Measurements from ENCODE around the gene PLPPR4.
"Not testable (repeated sequence)": the region's sequence is repeated elsewhere in the genome, so short reads cannot be mapped to it uniquely, and the experiment has no call there.

Gene PLPPR4

DNA sequence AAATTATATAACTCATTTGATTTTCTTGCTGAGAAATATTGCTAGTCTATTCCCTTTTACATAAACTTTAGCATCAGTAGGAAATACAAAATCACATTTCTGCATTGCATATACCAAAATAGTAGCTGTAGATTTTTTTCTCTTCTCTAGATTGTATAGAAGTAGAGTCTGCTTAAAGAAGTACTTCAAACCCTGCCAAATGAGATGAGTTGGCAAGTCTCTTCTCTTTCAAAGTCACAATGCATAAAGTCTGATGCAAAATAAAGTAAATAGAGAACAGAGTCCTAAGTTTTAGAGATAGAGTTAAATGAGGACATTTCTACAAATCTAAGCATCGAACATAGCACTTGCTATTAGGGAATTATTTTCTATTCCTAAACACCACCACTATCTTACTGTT lies 6.4 kb downstream of the PLPPR4 start:
- ATAC-seq, result no peak

DNA sequence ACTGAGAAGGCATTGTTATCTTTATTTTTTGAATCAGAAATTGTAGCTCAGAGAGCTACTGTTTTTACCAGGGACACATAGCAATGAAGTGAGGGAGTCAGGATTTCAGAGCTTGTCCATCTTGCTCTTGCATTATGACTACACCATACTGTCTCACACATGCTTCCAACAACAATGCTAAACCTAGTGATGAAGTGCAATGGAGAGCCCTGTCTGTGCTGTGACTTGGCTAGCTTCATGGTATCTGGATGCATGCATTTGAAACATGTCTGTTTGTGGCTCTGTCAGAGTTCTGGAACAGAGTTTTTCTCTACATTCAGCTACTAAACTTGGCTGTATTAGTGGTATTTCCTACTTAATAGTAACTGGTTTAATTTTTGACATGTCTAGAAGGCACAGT lies 7.0 kb downstream of the PLPPR4 start:
- ATAC-seq, result no peak

DNA sequence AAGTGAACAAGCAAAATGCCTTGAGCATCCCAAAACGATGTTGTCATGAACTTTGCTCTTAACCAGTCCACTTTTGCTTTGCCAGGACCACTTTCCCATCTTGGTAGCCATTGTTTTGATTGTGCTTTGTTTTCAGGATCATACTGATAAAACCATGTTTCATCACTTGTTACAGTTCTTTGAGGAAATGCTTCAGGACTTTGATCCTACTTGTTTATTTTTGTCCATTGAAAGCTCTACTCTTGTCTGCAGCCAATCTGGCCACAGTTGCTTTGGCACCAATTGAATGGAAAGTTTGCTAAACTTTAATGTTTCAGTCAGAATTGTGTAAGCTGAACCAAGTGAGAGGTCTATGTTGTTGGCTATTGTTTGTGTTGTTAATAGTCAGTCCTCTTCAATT lies 12.8 kb downstream of the PLPPR4 start:
- no peak for ATAC-seq

DNA sequence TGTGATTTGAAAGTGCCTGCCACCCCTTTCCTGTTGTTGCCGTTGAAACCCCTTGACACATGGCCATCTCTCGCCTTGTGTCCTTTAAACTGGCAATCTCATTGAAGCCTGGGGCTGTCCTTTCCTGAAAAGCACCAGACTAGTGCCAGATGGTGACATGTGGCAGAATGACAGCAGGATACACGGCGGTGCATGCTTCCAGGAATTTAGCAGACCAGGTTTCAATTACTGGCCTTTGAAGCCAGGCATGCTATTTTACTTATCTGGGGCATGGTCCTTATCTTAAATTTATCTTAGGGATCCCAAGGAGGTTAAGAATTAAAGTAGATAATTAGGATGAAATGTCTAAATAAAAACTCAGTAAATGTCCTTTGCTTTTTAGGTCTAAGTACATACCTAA lies 15.2 kb downstream of the PLPPR4 start:
- ATAC-seq, result no peak

DNA sequence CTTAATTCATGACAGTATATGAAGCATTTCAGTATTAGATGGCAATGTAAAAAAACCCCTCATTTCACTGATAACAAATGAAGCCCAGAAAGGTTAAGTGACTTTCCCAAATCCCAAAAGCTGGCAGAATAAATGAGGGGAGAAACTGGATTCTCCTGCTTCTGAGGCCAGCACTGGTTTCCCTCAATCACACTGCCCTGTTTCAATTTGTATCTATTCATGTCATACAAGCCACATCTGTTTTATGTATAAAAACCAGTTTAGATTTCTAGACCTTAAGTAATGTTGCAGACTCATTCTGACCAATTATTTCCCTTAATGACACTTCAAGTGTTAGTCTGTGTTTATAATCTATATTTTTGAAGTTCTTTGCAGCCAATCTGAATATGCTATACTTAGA lies 16.8 kb downstream of the PLPPR4 start:
- ATAC-seq, result no peak

DNA sequence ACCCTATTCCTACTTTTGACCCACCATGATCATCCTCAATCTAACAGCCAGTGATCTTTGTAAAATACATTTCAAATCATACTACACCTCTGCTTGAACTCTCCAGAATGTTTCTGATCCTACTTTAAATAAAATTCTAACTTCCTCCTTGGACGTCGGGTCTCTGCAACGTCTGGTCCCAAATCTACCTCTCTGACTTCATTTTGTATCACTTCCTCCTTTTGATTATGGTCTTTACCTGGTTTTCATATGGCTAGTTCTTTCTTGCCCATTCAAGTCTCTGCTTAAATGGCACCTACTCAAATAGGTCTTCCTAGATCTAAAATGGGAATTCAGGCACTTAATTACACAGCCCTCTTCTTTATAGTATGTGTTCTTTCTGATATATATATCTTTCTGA lies 18.2 kb downstream of the PLPPR4 start:
- no peak for ATAC-seq

DNA sequence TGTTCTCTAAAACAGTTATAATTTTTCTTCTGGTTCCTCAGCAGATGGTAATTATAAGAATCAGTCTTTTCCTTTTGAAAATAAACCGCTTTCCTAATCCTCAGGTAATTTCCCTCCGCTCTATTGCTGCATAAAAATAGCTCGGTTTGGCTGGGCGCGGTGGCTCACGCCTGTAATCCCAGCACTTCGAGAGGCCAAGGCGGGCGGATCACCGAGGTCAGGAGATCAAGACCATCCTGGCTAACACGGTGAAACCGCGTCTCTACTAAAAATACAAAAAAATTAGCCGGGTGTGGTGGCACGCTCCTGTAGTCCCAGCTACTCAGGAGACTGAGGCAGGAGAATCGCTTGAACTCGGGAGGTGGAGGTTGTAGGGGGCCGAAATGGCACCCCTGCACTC lies 19.2 kb downstream of the PLPPR4 start:
- not testable (repeated sequence) for ATAC-seq

DNA sequence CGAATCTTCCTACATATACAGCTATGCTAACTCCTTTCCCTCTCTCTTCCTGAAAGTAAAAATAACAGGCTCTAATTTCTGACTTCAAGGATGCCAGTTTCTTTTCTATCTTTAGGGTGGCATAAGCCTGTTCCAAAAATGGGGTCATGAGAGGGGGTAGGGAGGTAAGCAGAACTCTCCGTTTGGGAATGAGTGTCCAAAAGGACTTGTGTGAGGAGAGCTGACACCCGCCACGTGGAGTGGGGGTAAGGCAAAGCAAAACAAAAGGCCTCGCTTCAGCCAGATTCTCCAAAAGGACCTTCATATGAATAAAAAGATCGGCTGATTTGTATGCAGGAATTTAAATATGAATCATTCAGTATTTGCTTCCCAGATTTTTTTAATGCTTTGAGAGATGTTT lies 28.6 kb downstream of the PLPPR4 start:
- no peak for ATAC-seq

DNA sequence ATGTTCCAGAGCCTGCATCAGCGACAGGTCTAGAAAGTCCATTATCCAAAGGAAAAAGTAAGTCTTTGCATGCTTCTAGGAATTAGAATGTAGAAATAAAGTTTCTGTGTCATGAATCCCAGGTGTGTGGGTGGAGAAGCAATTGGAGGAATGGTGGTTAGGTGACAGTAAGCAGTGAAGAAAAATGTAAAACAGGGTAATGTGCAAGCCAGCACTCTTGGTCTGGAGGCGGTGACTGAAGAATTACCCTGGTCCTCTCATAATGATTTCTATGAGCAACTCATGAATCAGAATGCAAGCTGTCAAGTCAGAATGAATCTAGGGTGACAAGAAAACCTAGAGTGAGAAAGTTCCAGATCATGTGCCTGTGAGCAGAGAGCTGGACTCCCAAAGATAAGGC lies 33.6 kb downstream of the PLPPR4 start:
- ATAC-seq, result no peak

DNA sequence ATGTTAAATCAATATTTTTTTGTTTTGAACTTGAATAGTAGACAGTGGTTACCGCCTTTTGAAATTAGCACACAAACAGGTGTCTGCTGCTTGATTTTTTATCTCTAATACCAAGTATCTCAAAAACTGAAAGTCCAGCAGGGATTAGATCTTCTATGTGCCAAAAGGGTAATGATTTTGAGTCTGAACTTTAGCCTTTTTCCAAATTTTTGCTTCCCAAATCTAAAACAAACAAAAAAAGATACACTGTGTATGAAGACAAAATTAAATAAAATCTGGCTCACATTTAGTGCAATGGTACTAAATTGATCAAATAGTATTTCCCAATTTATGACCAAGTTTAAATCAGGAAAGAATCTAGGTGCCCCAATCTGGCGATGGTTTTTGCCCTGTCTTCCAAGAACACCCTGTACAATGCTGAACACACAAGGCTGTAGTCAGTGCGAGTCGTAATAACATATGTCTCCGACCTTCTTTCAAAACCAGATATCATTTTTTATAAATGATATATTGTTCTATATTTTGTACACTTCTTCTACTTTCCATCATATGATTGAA lies 40.5 kb downstream of the PLPPR4 start:
- ATAC-seq, result no peak

DNA sequence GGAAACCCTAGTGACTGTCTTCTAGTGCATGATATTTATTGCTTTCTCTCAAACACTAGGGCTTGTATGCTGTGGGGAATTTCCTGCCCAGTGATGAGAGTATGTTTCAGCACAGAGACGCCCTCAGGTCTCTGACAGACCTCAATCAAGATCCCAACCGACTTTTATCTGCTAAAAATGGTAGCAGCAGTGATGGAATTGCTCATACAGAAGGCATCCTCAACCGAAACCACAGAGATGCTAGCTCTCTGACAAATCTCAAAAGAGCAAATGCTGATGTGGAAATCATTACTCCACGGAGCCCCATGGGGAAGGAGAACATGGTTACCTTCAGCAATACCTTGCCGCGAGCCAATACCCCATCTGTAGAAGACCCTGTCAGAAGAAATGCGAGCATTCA lies 41.3 kb downstream of the PLPPR4 start:
- ATAC-seq, result no peak

DNA sequence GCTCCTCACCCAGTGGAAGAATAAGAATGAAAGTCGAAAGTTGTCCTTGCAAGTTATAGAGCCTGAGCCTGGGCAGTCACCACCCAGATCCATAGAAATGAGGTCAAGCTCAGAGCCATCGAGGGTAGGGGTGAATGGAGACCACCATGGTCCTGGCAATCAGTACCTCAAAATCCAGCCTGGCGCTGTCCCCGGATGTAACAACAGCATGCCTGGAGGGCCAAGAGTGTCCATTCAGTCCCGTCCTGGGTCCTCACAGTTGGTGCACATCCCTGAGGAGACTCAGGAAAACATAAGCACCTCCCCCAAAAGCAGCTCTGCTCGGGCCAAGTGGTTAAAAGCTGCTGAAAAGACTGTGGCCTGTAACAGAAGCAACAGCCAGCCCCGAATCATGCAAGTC lies 41.8 kb downstream of the PLPPR4 start:
- no peak for ATAC-seq

DNA sequence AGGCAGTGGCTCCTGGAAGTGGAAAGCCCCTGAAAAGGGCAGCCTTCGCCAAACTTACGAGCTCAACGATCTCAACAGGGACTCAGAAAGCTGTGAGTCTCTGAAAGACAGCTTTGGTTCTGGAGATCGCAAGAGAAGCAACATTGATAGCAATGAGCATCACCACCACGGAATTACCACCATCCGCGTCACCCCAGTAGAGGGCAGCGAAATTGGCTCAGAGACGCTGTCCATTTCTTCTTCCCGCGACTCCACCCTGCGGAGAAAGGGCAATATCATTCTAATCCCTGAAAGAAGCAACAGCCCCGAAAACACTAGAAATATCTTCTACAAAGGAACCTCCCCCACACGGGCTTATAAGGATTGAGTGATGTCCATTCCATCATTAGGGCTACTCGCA lies 42.4 kb downstream of the PLPPR4 start:
- ATAC-seq, result no peak

DNA sequence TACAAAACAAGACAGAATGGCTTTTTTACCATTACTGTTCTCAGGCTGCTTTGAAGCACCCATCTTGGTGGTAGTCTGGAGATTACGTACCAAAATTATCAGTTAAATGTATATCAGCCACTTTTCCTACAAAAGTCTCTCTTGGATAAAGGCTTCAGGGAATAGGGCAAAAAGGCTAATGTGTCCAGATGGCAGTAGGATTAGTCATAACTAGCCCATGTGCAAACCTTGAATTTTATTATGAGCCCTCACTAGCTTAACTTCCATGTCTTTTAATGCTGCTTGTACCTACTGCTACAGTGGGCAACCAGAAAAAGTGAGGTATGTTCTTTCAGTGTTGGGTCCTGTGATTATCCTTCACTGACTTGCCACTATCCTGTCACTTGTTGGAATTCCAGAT lies 51.0 kb downstream of the PLPPR4 start:
- no peak for ATAC-seq

DNA sequence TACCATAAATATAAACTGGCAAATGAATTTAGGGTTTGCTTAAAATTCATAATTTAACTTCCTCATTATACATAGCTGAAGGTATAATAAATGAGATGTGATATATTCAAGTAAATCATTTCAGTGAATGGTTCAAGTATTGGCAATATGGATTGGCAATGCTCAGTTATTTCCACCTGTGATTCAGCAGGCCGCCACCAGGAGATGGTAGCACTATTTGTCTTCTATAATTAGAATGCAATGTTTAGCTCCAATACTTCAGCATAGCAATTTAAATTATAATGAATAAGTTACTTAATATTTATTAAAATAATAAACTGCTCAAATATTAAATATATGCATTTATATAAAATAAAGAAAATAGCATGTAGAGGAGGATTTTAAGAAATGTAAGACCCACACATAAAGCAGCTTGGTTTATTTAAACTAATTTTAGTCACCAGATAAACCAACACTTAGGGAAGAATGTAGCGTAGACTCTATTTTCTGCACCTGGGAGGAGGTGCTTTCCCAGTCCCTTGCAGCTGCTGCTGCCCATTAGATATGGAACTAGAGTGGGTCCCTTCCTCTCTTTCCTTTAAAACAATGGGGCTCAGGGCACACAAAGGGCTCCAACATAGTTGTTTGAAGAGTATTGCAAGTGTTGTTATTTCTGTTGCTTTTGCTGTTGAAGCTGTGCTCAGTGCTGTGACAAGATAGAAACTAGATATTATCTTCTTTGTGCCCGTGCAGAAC lies 62.1 kb downstream of the PLPPR4 start:
- ATAC-seq, result no peak

DNA sequence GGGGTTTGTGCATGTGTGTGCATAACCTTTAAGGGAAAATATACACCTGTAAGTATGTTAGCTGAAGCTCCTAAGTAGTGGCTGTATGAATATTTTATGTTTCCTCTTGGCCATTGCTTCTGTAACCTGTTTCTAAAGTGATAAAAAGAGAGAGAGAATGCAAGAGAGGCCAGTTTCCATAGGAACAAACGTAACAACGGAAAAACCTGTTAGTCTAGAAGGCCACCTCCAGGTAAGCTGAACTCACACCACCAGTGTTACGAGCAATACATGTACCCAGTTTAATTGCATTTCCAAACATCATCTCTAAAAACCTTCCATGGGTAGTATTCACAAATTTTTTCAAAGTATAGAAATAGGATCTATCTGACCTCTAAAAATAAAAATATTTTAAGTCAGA lies 63.1 kb downstream of the PLPPR4 start:
- ATAC-seq, result no peak

DNA sequence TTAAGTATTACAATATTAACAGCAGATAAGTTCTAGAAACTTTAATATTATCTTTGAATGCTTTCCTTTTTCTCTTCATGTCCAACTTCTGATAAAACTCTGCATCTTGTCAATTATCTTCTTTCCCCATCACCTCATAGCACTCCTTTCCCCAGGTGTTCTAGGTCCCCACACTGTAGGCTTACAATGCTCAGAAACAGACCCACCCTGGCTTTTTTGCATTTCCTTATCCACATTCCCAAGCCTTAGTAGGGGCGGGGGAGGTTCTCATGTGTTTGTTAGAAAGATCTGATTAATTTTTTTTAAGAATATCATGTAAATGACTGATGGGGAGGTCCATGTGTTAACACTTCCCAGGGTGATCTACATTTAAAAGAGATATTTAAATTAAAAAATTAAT lies 63.9 kb downstream of the PLPPR4 start:
- no peak for ATAC-seq

DNA sequence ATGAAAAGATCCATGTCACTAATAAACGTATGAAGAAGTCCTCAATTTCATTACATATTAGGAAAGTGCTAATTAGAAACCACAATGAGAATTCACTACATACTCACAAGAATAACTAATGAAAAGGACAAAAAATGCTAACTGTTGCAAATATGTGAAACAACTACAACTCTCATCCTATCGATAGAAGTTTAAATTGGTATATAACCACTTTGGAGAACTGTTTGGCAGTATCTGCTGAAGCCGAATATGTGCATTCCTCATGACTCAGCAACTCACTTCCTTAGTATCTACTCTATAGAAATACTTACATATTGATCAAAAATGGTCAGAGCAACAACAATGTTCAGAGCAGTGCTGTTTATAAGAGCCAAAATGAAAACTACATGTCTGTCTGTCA lies 66.8 kb downstream of the PLPPR4 start:
- ATAC-seq, result no peak

DNA sequence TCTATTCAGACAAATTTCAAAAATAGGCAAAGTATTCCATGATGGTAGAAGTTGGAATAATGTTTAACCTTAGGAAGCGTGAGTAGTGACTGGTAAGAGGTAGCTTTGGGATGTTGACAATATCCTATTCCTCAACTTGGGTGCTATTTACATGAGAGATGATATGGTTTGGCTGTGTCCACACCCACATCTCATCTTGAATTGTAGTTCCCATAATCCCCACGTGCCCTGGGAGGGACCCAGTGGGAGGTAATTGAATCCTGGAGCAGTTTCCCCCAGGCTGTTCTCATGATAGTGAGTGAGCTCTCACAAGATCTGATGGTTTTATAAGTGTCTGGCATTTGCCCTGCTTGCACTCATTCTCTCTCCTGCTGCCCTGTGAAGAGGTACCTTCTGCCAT lies 67.3 kb downstream of the PLPPR4 start:
- no peak for ATAC-seq

DNA sequence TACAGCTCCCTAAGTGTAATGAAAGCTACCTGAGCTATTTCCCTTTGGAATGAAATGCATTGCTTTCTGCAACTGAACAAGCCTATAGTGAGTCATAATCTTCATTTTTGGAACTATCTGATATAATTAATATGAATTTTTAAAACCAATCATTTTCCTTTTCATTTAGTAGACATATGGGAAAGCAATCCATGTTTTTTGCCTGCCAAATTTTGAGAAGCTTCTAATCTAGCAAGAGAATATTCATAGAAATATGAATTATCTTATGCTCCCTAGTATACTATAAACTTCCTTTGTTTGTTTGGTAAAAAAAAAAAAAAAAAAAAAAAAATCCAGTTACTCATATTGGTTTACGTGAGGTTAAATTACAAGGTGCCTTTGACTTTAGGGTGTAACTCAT lies 68.3 kb downstream of the PLPPR4 start:
- ATAC-seq, result no peak

DNA sequence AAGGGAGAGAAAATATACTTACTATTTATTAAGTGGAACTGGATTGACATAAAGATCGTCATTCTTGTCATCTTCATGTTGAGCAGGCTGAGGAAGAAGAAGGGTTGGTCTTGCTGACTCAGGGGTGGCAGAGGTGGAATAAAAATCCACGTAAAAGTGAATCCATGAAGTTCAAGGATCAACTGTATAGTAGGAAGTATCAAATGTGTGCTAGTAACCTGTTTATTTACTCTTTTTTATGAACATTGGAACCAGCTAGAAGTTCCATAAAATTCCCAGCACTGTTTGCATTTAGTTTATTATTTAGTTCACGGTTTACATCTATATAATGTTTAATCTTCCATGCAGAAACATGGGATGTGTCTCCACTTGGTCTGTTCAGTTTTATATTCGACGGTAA lies 70.7 kb downstream of the PLPPR4 start:
- ATAC-seq, result no peak

DNA sequence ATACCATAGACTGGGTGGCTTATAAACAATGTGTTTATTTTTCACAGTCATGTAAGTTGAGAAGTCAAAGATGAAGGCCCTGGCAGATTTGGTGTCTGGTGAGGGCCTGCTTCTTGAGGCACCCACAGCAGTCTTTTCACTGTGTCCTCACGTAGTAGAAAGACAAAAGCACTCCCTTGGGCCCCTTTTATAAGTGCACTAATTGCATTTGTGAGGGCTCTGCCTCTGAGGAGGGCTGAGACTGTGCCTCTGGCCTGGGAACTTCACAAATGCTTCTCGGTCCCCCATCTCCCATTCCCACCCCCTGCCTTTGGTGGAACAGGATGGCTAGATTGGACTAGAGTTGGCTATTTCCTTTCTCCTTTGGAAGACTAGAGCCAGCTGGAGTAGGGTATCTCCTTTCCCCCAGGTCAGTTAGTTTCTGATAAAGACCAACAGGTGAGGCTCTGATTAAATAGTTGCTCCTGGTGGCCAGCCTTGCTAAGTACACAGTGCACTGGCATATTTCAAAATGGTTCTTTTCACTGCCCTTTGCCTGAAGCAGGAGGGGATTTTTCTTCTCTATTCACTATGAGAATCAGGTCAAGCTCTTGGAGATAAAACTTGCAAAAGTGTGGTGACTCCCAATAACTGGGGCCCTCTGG lies 82.9 kb downstream of the PLPPR4 start:
- no peak for ATAC-seq

DNA sequence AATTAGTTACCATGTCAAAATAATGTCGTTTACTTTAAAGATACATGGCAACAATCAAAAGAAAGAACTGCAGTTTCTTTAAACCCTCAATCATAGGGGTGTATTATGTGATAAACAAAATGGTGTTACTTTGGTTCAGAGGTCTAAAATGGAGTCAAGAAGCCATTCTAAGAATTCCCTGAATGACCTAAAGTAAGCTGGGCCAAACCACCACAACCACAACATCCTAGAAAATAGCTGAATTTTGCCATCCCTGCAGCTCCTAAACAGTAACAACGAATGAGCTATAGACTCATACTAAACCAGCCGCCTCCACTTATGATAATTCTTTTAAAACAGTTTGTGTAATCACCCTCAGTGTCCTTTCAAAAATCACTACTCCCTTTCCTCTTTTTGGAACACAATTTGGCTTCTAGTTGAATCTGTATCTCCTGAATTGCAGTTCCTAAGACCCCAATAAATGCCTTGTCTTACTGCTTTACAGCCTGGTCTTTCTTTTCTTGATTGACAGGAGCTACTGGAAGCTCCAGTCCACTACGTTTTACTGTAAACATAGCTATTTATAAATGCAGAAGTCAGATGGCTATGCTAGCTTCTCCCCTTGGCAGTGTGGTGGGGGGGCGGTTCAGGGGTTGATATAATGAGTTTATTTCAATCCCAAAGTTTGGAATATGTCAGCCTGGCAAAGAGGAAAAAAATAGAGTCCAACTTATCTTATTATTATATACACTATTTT lies 84.3 kb downstream of the PLPPR4 start:
- no peak for ATAC-seq

DNA sequence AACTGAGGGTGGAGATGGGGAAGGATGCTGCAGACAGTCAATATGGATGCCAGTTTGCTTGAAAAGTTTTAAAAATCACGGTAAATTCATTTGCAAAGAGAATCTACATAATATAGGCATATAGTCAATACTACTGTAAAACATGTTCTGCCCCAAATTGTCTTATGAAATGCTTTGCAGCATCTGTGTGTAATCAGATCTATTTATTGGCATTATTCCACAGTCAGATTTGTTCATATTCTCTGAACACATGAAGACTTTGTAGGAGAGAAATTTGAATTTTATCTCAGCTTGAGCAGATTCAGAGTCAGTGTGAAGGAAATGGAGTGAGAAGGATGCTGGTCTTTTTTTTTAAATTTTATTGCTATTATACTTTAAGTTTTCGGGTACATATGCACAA lies 88.5 kb downstream of the PLPPR4 start:
- ATAC-seq, result no peak
